C4-2B (cell line): Measurements from ENCODE around the gene RUNX3.

ENCODE experiments used
- H3K27ac ChIP-seq: fragments of 450-650 bp; 2 replicates; pipeline ENCODE4 v1.5.1; 2017
- ZFX ChIP-seq: fragments of 450-650 bp; IDR thresholded peaks from 2 replicates; pipeline ENCODE4 v1.6.1; 2017
- TF ChIP-seq, protein P1 (sequence below): fragments of 450-650 bp; conservative IDR thresholded peaks from 2 replicates; pipeline ENCODE4 v1.5.1; 2017; ENCODE audit warnings: mild to moderate bottlenecking

The RUNX3 gene

GRCh38 chr1:24900985-24901781 lies 28.9 kb downstream of the RUNX3 start:
- no peak overlapping the region for H3K27ac ChIP-seq
- TF ChIP-seq ZFX = no peak
- TF ChIP-seq, protein P1, sequence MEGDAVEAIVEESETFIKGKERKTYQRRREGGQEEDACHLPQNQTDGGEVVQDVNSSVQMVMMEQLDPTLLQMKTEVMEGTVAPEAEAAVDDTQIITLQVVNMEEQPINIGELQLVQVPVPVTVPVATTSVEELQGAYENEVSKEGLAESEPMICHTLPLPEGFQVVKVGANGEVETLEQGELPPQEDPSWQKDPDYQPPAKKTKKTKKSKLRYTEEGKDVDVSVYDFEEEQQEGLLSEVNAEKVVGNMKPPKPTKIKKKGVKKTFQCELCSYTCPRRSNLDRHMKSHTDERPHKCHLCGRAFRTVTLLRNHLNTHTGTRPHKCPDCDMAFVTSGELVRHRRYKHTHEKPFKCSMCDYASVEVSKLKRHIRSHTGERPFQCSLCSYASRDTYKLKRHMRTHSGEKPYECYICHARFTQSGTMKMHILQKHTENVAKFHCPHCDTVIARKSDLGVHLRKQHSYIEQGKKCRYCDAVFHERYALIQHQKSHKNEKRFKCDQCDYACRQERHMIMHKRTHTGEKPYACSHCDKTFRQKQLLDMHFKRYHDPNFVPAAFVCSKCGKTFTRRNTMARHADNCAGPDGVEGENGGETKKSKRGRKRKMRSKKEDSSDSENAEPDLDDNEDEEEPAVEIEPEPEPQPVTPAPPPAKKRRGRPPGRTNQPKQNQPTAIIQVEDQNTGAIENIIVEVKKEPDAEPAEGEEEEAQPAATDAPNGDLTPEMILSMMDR = no peak

- no peak overlapping the region for H3K27ac ChIP-seq
These were observed 29.6 kb downstream of the RUNX3 start for GRCh38 chr1:24900486-24900849.

GRCh38 chr1:24899581-24900485 lies 30.2 kb downstream of the RUNX3 start:
- no peak overlapping the region for H3K27ac ChIP-seq
- TF ChIP-seq, protein P1 = no peak
- TF ChIP-seq ZFX = no peak

More at GRCh38 chr1:24900486-24900849, 29.6 kb downstream of the RUNX3 start:
- no peak for TF ChIP-seq ZFX
- TF ChIP-seq, protein P1 = no peak

DNA sequence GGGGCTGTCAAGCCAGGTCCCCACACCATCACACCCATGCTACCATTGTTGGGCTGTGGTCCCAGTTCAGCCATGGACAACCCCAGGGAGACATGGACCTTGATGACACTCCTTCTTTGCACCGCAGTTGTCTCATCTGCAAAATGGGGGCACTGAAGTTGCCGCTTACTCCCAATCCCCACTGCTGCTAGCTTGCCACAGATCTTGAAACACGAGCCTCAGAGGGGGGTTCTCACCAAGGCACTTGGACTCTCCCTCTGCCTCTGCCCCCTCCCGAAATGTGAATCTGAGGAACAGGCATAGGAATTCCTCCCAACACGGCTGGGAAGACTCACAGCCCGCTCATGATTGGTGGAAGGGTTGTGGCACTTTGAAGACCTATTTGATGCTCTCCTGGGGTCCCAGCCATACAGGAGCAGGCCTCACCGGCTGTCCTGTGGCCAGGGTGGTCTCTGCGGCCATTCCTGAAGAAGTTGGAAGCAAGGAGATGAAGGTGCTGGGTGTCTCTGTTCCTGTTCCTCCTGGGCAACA lies 31.1 kb downstream of the RUNX3 start:
- no peak overlapping the region for H3K27ac ChIP-seq
- TF ChIP-seq, protein P1 = no peak
- TF ChIP-seq ZFX = no peak

- no peak overlapping the region for H3K27ac ChIP-seq
- TF ChIP-seq ZFX = no peak
- TF ChIP-seq, protein P1 = peak; percentile 76
These were observed 31.7 kb downstream of the RUNX3 start for GRCh38 chr1:24898152-24898908.

- no peak for TF ChIP-seq ZFX
- TF ChIP-seq, protein P1 = no peak
- no peak overlapping the region for H3K27ac ChIP-seq
These were observed 32.6 kb downstream of the RUNX3 start for GRCh38 chr1:24897263-24898151.
